AG20443 (cell line): ENCODE data around the gene CACFD1.

Experiments used
- DNase-seq: peaks from one replicate; pipeline ENCODE4 v3.0.0; 2012; ENCODE audit warnings: low spot score, mixed read lengths

The CACFD1 gene

GRCh38 chr9:133518200-133518599 lies 58.4 kb downstream of the CACFD1 start:
- no peak for DNase-seq

GRCh38 chr9:133518706-133519449 lies 59.1 kb downstream of the CACFD1 start:
- no peak for DNase-seq

GRCh38 chr9:133519693-133520092 lies 59.9 kb downstream of the CACFD1 start:
- DNase-seq = no peak

- DNase-seq = no peak
Measured at GRCh38 chr9:133520121-133520835, 60.5 kb downstream of the CACFD1 start.
